Activated naive CD8-positive, alpha-beta T cell treated with anti-CD3 and anti-CD28 coated beads for 36 hours (primary cell): ENCODE measurements around the gene SLC43A3. TPM values are rescaled to one million over a fixed set of nuclear protein-coding genes. Genes with fewer than 3 reads are reported as not detected.
A peak's percentile ranks its signal among the peaks of the same experiment; 100 is the strongest.

Source experiments
- DNase-seq: peaks from one replicate; pipeline ENCODE4 v3.0.0; 2021
- H3K27ac Mint-ChIP-seq: one replicate; pipeline ENCODE4 v1.8.0; 2022; ENCODE audit warnings: mild to moderate bottlenecking, moderate library complexity, mixed read lengths
- H3K27me3 Mint-ChIP-seq: one replicate; pipeline ENCODE4 v1.8.0; 2022; ENCODE audit warnings: mild to moderate bottlenecking, mixed read lengths
- H3K36me3 Mint-ChIP-seq: one replicate; pipeline ENCODE4 v1.8.0; 2021; ENCODE audit warnings: mild to moderate bottlenecking, mixed read lengths
- H3K4me1 Mint-ChIP-seq: one replicate; pipeline ENCODE4 v1.8.0; 2021; ENCODE audit warnings: mixed read lengths
- H3K4me3 Mint-ChIP-seq: one replicate; pipeline ENCODE4 v1.8.0; 2022; ENCODE audit warnings: mild to moderate bottlenecking, moderate library complexity, mixed read lengths
- H3K9me3 Mint-ChIP-seq: one replicate; pipeline ENCODE4 v1.8.0; 2022; ENCODE audit warnings: mixed read lengths
- total RNA-seq, 2 experiments: library from RNA; stranded (reverse); gene quantifications; one replicate each; pipeline ENCODE4 v1.2.3, GENCODE V29; 2021

The SLC43A3 gene
- total RNA-seq, 2 experiments from 2014 or later: 331 to 348 TPM

- no peaks in the 10 kb centered on the region for H3K27me3 Mint-ChIP-seq
- no peak for DNase-seq
- peaks cover 59% of the 10 kb centered on the region for H3K36me3 Mint-ChIP-seq
- H3K4me1 Mint-ChIP-seq: peaks cover 43% of the 10 kb centered on the region
- H3K27ac Mint-ChIP-seq: peak overlapping the region; percentile 97
- peak overlapping the region; percentile 96 for H3K4me3 Mint-ChIP-seq
- H3K9me3 Mint-ChIP-seq: no peaks in the 10 kb centered on the region
These were observed 1.1 kb downstream of the SLC43A3 start for GRCh38 chr11:57425565-57426438.

- H3K4me1 Mint-ChIP-seq: peaks cover 49% of the 10 kb centered on the region
- peaks cover 67% of the 10 kb centered on the region for H3K36me3 Mint-ChIP-seq
- peak; percentile 91 for DNase-seq
- H3K27me3 Mint-ChIP-seq: no peaks in the 10 kb centered on the region
- H3K4me3 Mint-ChIP-seq: peak overlapping the region; percentile 96
- H3K27ac Mint-ChIP-seq: peak overlapping the region; percentile 97
- no peaks in the 10 kb centered on the region for H3K9me3 Mint-ChIP-seq
These were observed 1.9 kb downstream of the SLC43A3 start for GRCh38 chr11:57424792-57425564.

GRCh38 chr11:57424137-57424791, 2.7 kb downstream of the SLC43A3 start:
- H3K36me3 Mint-ChIP-seq: peaks cover 73% of the 10 kb centered on the region
- no peaks in the 10 kb centered on the region for H3K9me3 Mint-ChIP-seq
- H3K4me1 Mint-ChIP-seq: peaks cover 53% of the 10 kb centered on the region
- H3K4me3 Mint-ChIP-seq: peak overlapping the region; percentile 96
- H3K27ac Mint-ChIP-seq: peak overlapping the region; percentile 97
- no peaks in the 10 kb centered on the region for H3K27me3 Mint-ChIP-seq
- DNase-seq: no peak

GRCh38 chr11:57422669-57423068, 4.3 kb downstream of the SLC43A3 start:
- peak overlapping the region; percentile 96 for H3K4me3 Mint-ChIP-seq
- peaks cover 57% of the 10 kb centered on the region for H3K4me1 Mint-ChIP-seq
- peaks cover 87% of the 10 kb centered on the region for H3K36me3 Mint-ChIP-seq
- DNase-seq: no peak
- H3K9me3 Mint-ChIP-seq: no peaks in the 10 kb centered on the region
- peak overlapping the region; percentile 34 for H3K27ac Mint-ChIP-seq
- H3K27me3 Mint-ChIP-seq: no peaks in the 10 kb centered on the region

GRCh38 chr11:57421805-57422204, 5.1 kb downstream of the SLC43A3 start:
- Mint-ChIP-seq H3K4me3 (no peak overlapping the region), H3K27ac (no peak overlapping the region), H3K36me3 (peaks cover 95% of the 10 kb centered on the region), H3K27me3 (no peaks in the 10 kb centered on the region), H3K9me3 (no peaks in the 10 kb centered on the region), H3K4me1 (peaks cover 57% of the 10 kb centered on the region)
- no peak for DNase-seq

GRCh38 chr11:57421066-57421465, 5.9 kb downstream of the SLC43A3 start:
- Mint-ChIP-seq H3K4me1 (peaks cover 65% of the 10 kb centered on the region), H3K9me3 (no peaks in the 10 kb centered on the region), H3K36me3 (peaks cover 94% of the 10 kb centered on the region), H3K27ac (peak overlapping the region; percentile 20), H3K27me3 (no peaks in the 10 kb centered on the region), H3K4me3 (no peak overlapping the region)
- DNase-seq: no peak

GRCh38 chr11:57419146-57419545, 7.8 kb downstream of the SLC43A3 start:
- peaks cover 73% of the 10 kb centered on the region for H3K4me1 Mint-ChIP-seq
- no peak overlapping the region for H3K27ac Mint-ChIP-seq
- no peak for DNase-seq
- no peak overlapping the region for H3K4me3 Mint-ChIP-seq
- H3K27me3 Mint-ChIP-seq: no peaks in the 10 kb centered on the region
- peaks cover 90% of the 10 kb centered on the region for H3K36me3 Mint-ChIP-seq
- H3K9me3 Mint-ChIP-seq: no peaks in the 10 kb centered on the region

GRCh38 chr11:57418131-57418530, 8.8 kb downstream of the SLC43A3 start:
- no peak overlapping the region for H3K4me3 Mint-ChIP-seq
- peaks cover 75% of the 10 kb centered on the region for H3K4me1 Mint-ChIP-seq
- no peaks in the 10 kb centered on the region for H3K27me3 Mint-ChIP-seq
- no peak for DNase-seq
- H3K9me3 Mint-ChIP-seq: no peaks in the 10 kb centered on the region
- H3K27ac Mint-ChIP-seq: no peak overlapping the region
- peaks cover 90% of the 10 kb centered on the region for H3K36me3 Mint-ChIP-seq

GRCh38 chr11:57417056-57417455, 9.9 kb downstream of the SLC43A3 start:
- DNase-seq: no peak
- no peaks in the 10 kb centered on the region for H3K27me3 Mint-ChIP-seq
- H3K36me3 Mint-ChIP-seq: peaks cover 86% of the 10 kb centered on the region
- H3K27ac Mint-ChIP-seq: no peak overlapping the region
- no peaks in the 10 kb centered on the region for H3K9me3 Mint-ChIP-seq
- no peak overlapping the region for H3K4me3 Mint-ChIP-seq
- H3K4me1 Mint-ChIP-seq: peaks cover 67% of the 10 kb centered on the region

GRCh38 chr11:57416436-57416835, 10.5 kb downstream of the SLC43A3 start:
- Mint-ChIP-seq H3K27me3 (no peaks in the 10 kb centered on the region), H3K36me3 (peaks cover 83% of the 10 kb centered on the region), H3K4me1 (peaks cover 63% of the 10 kb centered on the region), H3K27ac (no peak overlapping the region), H3K4me3 (no peak overlapping the region), H3K9me3 (no peaks in the 10 kb centered on the region)
- no peak for DNase-seq

- no peak overlapping the region for H3K4me3 Mint-ChIP-seq
- peaks cover 79% of the 10 kb centered on the region for H3K36me3 Mint-ChIP-seq
- no peak overlapping the region for H3K27ac Mint-ChIP-seq
- peaks cover 58% of the 10 kb centered on the region for H3K4me1 Mint-ChIP-seq
- no peak for DNase-seq
- H3K27me3 Mint-ChIP-seq: no peaks in the 10 kb centered on the region
- H3K9me3 Mint-ChIP-seq: no peaks in the 10 kb centered on the region
These were observed 12.2 kb downstream of the SLC43A3 start for GRCh38 chr11:57414612-57415212.

GRCh38 chr11:57413681-57414080, 13.2 kb downstream of the SLC43A3 start:
- peak overlapping the region; percentile 6 for H3K4me3 Mint-ChIP-seq
- peaks cover 59% of the 10 kb centered on the region for H3K4me1 Mint-ChIP-seq
- H3K27ac Mint-ChIP-seq: peak overlapping the region; percentile 10
- H3K27me3 Mint-ChIP-seq: no peaks in the 10 kb centered on the region
- no peak for DNase-seq
- H3K9me3 Mint-ChIP-seq: no peaks in the 10 kb centered on the region
- H3K36me3 Mint-ChIP-seq: peaks cover 80% of the 10 kb centered on the region

- Mint-ChIP-seq H3K27ac (peak overlapping the region; percentile 67), H3K4me3 (no peak overlapping the region), H3K9me3 (no peaks in the 10 kb centered on the region), H3K27me3 (no peaks in the 10 kb centered on the region), H3K4me1 (peaks cover 70% of the 10 kb centered on the region), H3K36me3 (peaks cover 80% of the 10 kb centered on the region)
- DNase-seq: no peak
These were observed 16.6 kb downstream of the SLC43A3 start for GRCh38 chr11:57410287-57410686.

- peak overlapping the region; percentile 92 for H3K27ac Mint-ChIP-seq
- no peak overlapping the region for H3K4me3 Mint-ChIP-seq
- DNase-seq: no peak
- H3K36me3 Mint-ChIP-seq: peaks cover 79% of the 10 kb centered on the region
- H3K4me1 Mint-ChIP-seq: peaks cover 68% of the 10 kb centered on the region
- no peaks in the 10 kb centered on the region for H3K27me3 Mint-ChIP-seq
- H3K9me3 Mint-ChIP-seq: no peaks in the 10 kb centered on the region
These were observed 17.4 kb downstream of the SLC43A3 start for GRCh38 chr11:57409321-57410100.
